Measurements from ENCODE around the gene WASHC4. TPM values are rescaled to one million over a fixed set of nuclear protein-coding genes. Genes with fewer than 3 reads are reported as not detected.

Gene WASHC4, protein sequence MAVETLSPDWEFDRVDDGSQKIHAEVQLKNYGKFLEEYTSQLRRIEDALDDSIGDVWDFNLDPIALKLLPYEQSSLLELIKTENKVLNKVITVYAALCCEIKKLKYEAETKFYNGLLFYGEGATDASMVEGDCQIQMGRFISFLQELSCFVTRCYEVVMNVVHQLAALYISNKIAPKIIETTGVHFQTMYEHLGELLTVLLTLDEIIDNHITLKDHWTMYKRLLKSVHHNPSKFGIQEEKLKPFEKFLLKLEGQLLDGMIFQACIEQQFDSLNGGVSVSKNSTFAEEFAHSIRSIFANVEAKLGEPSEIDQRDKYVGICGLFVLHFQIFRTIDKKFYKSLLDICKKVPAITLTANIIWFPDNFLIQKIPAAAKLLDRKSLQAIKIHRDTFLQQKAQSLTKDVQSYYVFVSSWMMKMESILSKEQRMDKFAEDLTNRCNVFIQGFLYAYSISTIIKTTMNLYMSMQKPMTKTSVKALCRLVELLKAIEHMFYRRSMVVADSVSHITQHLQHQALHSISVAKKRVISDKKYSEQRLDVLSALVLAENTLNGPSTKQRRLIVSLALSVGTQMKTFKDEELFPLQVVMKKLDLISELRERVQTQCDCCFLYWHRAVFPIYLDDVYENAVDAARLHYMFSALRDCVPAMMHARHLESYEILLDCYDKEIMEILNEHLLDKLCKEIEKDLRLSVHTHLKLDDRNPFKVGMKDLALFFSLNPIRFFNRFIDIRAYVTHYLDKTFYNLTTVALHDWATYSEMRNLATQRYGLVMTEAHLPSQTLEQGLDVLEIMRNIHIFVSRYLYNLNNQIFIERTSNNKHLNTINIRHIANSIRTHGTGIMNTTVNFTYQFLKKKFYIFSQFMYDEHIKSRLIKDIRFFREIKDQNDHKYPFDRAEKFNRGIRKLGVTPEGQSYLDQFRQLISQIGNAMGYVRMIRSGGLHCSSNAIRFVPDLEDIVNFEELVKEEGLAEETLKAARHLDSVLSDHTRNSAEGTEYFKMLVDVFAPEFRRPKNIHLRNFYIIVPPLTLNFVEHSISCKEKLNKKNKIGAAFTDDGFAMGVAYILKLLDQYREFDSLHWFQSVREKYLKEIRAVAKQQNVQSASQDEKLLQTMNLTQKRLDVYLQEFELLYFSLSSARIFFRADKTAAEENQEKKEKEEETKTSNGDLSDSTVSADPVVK
- 83.0 and 94.9 TPM in 2 replicates for total RNA-seq (2014; rRNA removed; shearing (Covaris generic))
- polyA plus RNA-seq (2016; fragmentation: Nextera tagmentation; extraction: Ambion mirVana): 75.7 and 83.5 TPM in 2 replicates
- long read RNA-seq, partial matches to known transcripts: 7 of 8 reads
- long read RNA-seq, other reads (novel, unspliced or antisense): 1 of 8 reads

GRCh38 chr12:105107494-105108371 is at the start of gene WASHC4:
WASHC4 (plus strand) TSS chr12:105107731; CDS start chr12:105107801, 70 bp downstream.
- Histone ChIP-seq H3K79me2 (replicated peaks; ENCODE audit: insufficient read depth) (peaks cover 47% of the 10 kb centered on the region), H3K9me2 (ENCODE audit: insufficient read depth) (no peaks in the 10 kb centered on the region), H3K4me3 (peak within 1 kb of the TSS; percentile 72), H3K36me3 (ENCODE audit: insufficient read depth) (no peaks in the 10 kb centered on the region), H3K4me2 (peak within 1 kb of the TSS; percentile 87), H3K4me1 (ENCODE audit: insufficient read depth) (peaks cover 39% of the 10 kb centered on the region), H3F3A (replicated peaks; ENCODE audit: low read depth) (no peaks in the 10 kb centered on the region), H3K27ac (ENCODE audit: low read depth) (peak within 1 kb of the TSS; percentile 83), H2AFZ (peak within 1 kb of the TSS; percentile 94), H3K27me3 (ENCODE audit: insufficient read depth) (no peaks in the 10 kb centered on the region), H4K20me1 (replicated peaks; ENCODE audit: insufficient read depth) (peaks cover 7% of the 10 kb centered on the region; the same call in 1 of the 2 replicates)
- Mint-ChIP-seq H3K9me3 (no peaks in the 10 kb centered on the region), H3K4me3 (peak within 1 kb of the TSS; percentile 88), H3K36me3 (ENCODE audit: low read depth) (peaks cover 10% of the 10 kb centered on the region), H3K27ac (peak within 1 kb of the TSS; percentile 98), H3K27me3 (ENCODE audit: insufficient read depth, low read depth, poor library complexity) (no peaks in the 10 kb centered on the region), H3K4me1 (peaks cover 42% of the 10 kb centered on the region)
- ATAC-seq (peak; percentile 96), DNase-seq (ENCODE audit: low spot score) (peak; percentile 96)
- TF ChIP-seq STAT1 (IDR thresholded peaks at IDR 0.05; ENCODE audit: unreplicated experiment) (no peak), EZH2phosphoT487 (IDR thresholded peaks at IDR 0.05; ENCODE audit: unreplicated experiment) (no peak), REST (IDR thresholded peaks at IDR 0.05; ENCODE audit: unreplicated experiment) (no peak), NANOG (IDR thresholded peaks at IDR 0.05; ENCODE audit: borderline replicate concordance) (no peak), CREB1 (CRISPR knock-in tag; IDR thresholded peaks at IDR 0.05; ENCODE audit: low read depth) (peak; percentile 78), JUNB (IDR thresholded peaks at IDR 0.05; ENCODE audit: unreplicated experiment) (no peak), EZH2 (IDR thresholded peaks at IDR 0.05; ENCODE audit: low read depth, unreplicated experiment) (no peak), POLR2AphosphoS5 (IDR thresholded peaks at IDR 0.05; ENCODE audit: low read depth) (peak; percentile 97)
- TF ChIP-seq, protein P1, sequence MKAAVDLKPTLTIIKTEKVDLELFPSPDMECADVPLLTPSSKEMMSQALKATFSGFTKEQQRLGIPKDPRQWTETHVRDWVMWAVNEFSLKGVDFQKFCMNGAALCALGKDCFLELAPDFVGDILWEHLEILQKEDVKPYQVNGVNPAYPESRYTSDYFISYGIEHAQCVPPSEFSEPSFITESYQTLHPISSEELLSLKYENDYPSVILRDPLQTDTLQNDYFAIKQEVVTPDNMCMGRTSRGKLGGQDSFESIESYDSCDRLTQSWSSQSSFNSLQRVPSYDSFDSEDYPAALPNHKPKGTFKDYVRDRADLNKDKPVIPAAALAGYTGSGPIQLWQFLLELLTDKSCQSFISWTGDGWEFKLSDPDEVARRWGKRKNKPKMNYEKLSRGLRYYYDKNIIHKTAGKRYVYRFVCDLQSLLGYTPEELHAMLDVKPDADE (IDR thresholded peaks at IDR 0.05): peak; percentile 85
- TF ChIP-seq, protein P2, sequence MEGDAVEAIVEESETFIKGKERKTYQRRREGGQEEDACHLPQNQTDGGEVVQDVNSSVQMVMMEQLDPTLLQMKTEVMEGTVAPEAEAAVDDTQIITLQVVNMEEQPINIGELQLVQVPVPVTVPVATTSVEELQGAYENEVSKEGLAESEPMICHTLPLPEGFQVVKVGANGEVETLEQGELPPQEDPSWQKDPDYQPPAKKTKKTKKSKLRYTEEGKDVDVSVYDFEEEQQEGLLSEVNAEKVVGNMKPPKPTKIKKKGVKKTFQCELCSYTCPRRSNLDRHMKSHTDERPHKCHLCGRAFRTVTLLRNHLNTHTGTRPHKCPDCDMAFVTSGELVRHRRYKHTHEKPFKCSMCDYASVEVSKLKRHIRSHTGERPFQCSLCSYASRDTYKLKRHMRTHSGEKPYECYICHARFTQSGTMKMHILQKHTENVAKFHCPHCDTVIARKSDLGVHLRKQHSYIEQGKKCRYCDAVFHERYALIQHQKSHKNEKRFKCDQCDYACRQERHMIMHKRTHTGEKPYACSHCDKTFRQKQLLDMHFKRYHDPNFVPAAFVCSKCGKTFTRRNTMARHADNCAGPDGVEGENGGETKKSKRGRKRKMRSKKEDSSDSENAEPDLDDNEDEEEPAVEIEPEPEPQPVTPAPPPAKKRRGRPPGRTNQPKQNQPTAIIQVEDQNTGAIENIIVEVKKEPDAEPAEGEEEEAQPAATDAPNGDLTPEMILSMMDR (conservative IDR thresholded peaks at IDR 0.05; ENCODE audit: low read depth in 2 of 2): no peak

Measured in GM23338 (cell line).